ENCODE data around the gene CRACR2B. TPM values are rescaled to one million over a fixed set of nuclear protein-coding genes. Genes with fewer than 3 reads are reported as not detected.

Gene CRACR2B
- total and polyA plus RNA-seq, 2 of the 13 experiments (the other 11 are each of a cell fraction or from before 2014, with no cell fraction given), result 14.9 to 21.0 TPM

DNA sequence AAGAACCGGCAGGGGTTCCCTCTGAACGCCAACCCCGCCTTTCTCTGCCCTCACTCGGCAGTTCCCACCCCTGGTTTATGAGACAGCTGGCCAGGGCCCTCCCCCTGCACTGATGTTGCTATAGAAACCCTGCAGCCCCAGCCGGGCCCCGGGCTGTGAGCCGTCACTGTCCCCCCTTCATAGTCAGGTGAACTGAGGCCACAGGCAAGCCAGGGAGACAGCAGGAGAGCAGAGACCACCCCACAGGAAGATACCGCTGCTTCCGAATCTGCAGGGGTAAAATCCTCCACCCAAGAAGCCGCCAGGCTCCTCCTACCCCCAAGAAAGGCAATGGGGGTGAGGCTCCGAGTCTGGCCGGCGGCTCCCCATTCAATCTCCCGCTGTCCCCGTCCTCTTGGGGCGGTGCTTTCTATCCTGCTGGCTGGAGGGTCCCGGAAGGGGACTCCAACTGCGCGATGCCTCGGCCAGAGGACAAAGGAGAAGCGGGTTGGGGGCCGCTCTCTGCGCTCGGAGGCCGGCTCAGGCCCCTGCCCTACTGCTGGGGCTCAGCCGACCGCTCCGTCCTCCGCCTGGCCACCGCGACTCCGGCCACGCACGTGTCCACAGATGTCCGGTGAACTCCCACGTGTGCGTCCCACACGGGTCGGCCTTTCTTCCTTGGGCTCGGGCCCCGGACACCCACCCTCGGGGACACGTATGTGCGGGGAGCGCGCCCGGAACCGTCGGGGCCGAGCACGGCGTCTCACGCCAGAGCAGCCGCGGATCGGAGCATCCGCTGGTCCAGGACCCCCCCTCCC is 30.2 kb upstream of the CRACR2B start (continued):
- TF ChIP-seq, protein P1, sequence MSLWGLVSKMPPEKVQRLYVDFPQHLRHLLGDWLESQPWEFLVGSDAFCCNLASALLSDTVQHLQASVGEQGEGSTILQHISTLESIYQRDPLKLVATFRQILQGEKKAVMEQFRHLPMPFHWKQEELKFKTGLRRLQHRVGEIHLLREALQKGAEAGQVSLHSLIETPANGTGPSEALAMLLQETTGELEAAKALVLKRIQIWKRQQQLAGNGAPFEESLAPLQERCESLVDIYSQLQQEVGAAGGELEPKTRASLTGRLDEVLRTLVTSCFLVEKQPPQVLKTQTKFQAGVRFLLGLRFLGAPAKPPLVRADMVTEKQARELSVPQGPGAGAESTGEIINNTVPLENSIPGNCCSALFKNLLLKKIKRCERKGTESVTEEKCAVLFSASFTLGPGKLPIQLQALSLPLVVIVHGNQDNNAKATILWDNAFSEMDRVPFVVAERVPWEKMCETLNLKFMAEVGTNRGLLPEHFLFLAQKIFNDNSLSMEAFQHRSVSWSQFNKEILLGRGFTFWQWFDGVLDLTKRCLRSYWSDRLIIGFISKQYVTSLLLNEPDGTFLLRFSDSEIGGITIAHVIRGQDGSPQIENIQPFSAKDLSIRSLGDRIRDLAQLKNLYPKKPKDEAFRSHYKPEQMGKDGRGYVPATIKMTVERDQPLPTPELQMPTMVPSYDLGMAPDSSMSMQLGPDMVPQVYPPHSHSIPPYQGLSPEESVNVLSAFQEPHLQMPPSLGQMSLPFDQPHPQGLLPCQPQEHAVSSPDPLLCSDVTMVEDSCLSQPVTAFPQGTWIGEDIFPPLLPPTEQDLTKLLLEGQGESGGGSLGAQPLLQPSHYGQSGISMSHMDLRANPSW (CRISPR knock-in tag; IDR thresholded peaks at IDR 0.05; ENCODE audit: borderline replicate concordance), result no peak
- TF ChIP-seq RCOR2 (CRISPR knock-in tag; IDR thresholded peaks at IDR 0.05) (no peak), KDM6A (CRISPR knock-in tag; IDR thresholded peaks at IDR 0.05; ENCODE audit: low read depth) (no peak), HNRNPH1 (optimal IDR thresholded peaks at IDR 0.05; ENCODE audit: low read depth, low read length) (no peak), GABPA (IDR thresholded peaks at IDR 0.05; ENCODE audit: low read depth, low read length) (no peak), GABPA (CRISPR knock-in tag; IDR thresholded peaks at IDR 0.05; ENCODE audit: low read depth) (no peak; the same call in 1 of the 2 replicates), ZNF615 (CRISPR knock-in tag; IDR thresholded peaks at IDR 0.05; ENCODE audit: borderline replicate concordance) (no peak), FOXK1 (CRISPR knock-in tag; IDR thresholded peaks at IDR 0.05; ENCODE audit: borderline replicate concordance, low read depth) (no peak), MED8 (CRISPR knock-in tag; IDR thresholded peaks at IDR 0.05; ENCODE audit: insufficient replicate concordance) (peak; percentile 40), BHLHE40 (IDR thresholded peaks at IDR 0.05; ENCODE audit: low read length) (no peak)
- TF ChIP-seq, protein P2, sequence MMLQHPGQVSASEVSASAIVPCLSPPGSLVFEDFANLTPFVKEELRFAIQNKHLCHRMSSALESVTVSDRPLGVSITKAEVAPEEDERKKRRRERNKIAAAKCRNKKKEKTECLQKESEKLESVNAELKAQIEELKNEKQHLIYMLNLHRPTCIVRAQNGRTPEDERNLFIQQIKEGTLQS (CRISPR knock-in tag; IDR thresholded peaks at IDR 0.05), result no peak
- TF ChIP-seq, protein P3, sequence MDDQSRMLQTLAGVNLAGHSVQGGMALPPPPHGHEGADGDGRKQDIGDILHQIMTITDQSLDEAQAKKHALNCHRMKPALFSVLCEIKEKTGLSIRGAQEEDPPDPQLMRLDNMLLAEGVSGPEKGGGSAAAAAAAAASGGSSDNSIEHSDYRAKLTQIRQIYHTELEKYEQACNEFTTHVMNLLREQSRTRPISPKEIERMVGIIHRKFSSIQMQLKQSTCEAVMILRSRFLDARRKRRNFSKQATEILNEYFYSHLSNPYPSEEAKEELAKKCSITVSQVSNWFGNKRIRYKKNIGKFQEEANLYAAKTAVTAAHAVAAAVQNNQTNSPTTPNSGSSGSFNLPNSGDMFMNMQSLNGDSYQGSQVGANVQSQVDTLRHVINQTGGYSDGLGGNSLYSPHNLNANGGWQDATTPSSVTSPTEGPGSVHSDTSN (CRISPR knock-in tag; IDR thresholded peaks at IDR 0.05; ENCODE audit: borderline replicate concordance), result no peak
- TF ChIP-seq, protein P4, sequence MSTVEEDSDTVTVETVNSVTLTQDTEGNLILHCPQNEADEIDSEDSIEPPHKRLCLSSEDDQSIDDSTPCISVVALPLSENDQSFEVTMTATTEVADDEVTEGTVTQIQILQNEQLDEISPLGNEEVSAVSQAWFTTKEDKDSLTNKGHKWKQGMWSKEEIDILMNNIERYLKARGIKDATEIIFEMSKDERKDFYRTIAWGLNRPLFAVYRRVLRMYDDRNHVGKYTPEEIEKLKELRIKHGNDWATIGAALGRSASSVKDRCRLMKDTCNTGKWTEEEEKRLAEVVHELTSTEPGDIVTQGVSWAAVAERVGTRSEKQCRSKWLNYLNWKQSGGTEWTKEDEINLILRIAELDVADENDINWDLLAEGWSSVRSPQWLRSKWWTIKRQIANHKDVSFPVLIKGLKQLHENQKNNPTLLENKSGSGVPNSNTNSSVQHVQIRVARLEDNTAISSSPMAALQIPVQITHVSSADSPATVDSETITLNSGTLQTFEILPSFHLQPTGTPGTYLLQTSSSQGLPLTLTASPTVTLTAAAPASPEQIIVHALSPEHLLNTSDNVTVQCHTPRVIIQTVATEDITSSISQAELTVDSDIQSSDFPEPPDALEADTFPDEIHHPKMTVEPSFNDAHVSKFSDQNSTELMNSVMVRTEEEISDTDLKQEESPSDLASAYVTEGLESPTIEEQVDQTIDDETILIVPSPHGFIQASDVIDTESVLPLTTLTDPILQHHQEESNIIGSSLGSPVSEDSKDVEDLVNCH (CRISPR knock-in tag; IDR thresholded peaks at IDR 0.05), result no peak
- TF ChIP-seq, protein P5, sequence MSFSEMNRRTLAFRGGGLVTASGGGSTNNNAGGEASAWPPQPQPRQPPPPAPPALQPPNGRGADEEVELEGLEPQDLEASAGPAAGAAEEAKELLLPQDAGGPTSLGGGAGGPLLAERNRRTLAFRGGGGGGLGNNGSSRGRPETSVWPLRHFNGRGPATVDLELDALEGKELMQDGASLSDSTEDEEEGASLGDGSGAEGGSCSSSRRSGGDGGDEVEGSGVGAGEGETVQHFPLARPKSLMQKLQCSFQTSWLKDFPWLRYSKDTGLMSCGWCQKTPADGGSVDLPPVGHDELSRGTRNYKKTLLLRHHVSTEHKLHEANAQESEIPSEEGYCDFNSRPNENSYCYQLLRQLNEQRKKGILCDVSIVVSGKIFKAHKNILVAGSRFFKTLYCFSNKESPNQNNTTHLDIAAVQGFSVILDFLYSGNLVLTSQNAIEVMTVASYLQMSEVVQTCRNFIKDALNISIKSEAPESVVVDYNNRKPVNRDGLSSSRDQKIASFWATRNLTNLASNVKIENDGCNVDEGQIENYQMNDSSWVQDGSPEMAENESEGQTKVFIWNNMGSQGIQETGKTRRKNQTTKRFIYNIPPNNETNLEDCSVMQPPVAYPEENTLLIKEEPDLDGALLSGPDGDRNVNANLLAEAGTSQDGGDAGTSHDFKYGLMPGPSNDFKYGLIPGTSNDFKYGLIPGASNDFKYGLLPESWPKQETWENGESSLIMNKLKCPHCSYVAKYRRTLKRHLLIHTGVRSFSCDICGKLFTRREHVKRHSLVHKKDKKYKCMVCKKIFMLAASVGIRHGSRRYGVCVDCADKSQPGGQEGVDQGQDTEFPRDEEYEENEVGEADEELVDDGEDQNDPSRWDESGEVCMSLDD (CRISPR knock-in tag; IDR thresholded peaks at IDR 0.05; ENCODE audit: borderline replicate concordance), result no peak

Data from HepG2 (cell line).